WI38 (cell line): Measurements from ENCODE around the gene EXOC3L1.

Source experiments
- H3K4me3 ChIP-seq: 2 replicates; pipeline ENCODE4 v1.5.1; 2011; ENCODE audit warnings: low read depth, mild to moderate bottlenecking, control low read depth, low read length
- TF ChIP-seq, protein P1 (sequence below): IDR thresholded peaks from 2 replicates; pipeline ENCODE4 v1.5.1; 2012; ENCODE audit warnings: low read depth, mild to moderate bottlenecking, control low read depth, low read length

EXOC3L1 gene

DNA sequence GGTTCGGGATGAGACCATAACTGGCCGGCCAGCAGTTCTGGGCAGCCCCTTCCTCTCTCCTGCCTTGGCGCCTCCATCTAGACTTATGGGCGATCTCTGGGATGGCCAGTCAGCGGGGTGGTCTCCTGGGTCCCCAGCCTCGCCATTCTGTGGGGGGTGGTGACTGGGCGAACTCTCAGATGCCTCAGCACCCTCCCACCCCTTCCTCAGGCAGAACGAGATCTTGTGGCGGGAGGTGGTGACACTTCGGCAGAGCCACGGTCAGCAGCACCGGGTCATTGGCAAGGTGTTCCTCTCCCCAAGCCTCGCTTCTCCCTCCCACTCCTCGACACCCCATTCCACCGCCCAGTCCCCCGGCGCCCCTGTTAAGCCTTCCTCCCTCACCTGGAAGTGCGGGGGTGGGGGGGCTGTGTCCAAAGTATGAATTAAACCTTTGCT lies 23.8 kb downstream of the EXOC3L1 start:
- no peak overlapping the region for H3K4me3 ChIP-seq
- TF ChIP-seq, protein P1, sequence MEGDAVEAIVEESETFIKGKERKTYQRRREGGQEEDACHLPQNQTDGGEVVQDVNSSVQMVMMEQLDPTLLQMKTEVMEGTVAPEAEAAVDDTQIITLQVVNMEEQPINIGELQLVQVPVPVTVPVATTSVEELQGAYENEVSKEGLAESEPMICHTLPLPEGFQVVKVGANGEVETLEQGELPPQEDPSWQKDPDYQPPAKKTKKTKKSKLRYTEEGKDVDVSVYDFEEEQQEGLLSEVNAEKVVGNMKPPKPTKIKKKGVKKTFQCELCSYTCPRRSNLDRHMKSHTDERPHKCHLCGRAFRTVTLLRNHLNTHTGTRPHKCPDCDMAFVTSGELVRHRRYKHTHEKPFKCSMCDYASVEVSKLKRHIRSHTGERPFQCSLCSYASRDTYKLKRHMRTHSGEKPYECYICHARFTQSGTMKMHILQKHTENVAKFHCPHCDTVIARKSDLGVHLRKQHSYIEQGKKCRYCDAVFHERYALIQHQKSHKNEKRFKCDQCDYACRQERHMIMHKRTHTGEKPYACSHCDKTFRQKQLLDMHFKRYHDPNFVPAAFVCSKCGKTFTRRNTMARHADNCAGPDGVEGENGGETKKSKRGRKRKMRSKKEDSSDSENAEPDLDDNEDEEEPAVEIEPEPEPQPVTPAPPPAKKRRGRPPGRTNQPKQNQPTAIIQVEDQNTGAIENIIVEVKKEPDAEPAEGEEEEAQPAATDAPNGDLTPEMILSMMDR: no peak

GRCh38 chr16:67165121-67166078 lies 24.5 kb downstream of the EXOC3L1 start:
- no peak overlapping the region for H3K4me3 ChIP-seq
- TF ChIP-seq, protein P1: no peak

- TF ChIP-seq, protein P1: no peak
- H3K4me3 ChIP-seq: peak within 1 kb of the TSS; percentile 48
Observed at GRCh38 chr16:67164599-67165061, 25.3 kb downstream of the EXOC3L1 start, which contains the start of gene HSF4. HSF4 (plus strand) TSS chr16:67164745; CDS start chr16:67164812, 67 bp downstream.

GRCh38 chr16:67163999-67164558 lies 25.9 kb downstream of the EXOC3L1 start:
- H3K4me3 ChIP-seq: peak overlapping the region; percentile 48
- TF ChIP-seq, protein P1: no peak

GRCh38 chr16:67163164-67163998 lies 26.6 kb downstream of the EXOC3L1 start:
- TF ChIP-seq, protein P1: no peak
- peak overlapping the region; percentile 48 for H3K4me3 ChIP-seq

DNA sequence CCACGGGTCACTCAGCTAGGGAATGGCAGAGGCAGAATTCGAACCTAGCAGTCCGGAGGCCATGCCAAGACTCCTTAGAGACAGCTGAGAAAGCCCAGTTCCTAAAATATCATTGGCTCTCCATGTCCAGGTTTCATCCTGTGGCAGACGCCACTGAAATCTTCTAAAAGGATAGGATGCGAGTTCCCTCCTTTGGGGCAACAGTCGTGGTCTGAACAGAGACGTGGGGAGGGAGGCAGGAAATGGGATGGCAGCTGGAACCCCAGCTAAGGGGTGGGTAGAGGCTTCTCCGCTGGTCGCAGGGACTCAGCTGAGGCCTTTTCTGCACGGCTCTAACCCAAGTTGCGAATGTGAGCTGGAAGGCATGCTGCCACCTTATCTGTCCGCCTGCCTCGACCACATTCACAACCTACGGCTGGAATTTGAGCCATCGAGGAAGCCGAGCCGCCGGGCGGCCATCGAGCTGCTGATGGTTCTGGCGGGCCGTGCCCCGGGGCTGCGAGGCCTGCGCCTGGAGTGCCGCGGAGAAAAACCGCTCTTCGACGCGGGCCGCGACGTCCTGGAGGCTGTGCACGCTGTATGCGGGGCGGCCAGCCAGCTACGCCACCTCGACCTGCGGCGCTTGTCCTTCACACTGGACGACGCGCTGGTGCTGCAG lies 27.3 kb downstream of the EXOC3L1 start:
- no peak overlapping the region for H3K4me3 ChIP-seq
- TF ChIP-seq, protein P1: no peak
